ENCODE measurements around the gene STK38.
"Not testable (repeated sequence)": the region's sequence is repeated elsewhere in the genome, so short reads cannot be mapped to it uniquely, and the experiment has no call there.

The STK38 gene

GRCh38 chr6:36578030-36578429 is 30.8 kb upstream of the STK38 start:
- H3K4me3 ChIP-seq (ENCODE audit: low read depth, low read length) = no peak overlapping the region
- DNase-seq = no peak
- no peak for TF ChIP-seq CTCF (IDR thresholded peaks at IDR 0.05; ENCODE audit: low read depth, low read length)
- H3K27me3 ChIP-seq = no peaks in the 10 kb centered on the region
- no peaks in the 10 kb centered on the region for H3K9me3 ChIP-seq
- H3K36me3 ChIP-seq = no peaks in the 10 kb centered on the region
- peaks cover 3% of the 10 kb centered on the region; the same call in 1 of the 2 replicates for H3K4me1 ChIP-seq

- no peaks in the 10 kb centered on the region for H3K9me3 ChIP-seq
- no peak for DNase-seq
- H3K36me3 ChIP-seq = no peaks in the 10 kb centered on the region
- H3K4me3 ChIP-seq (ENCODE audit: low read depth, low read length) = no peak overlapping the region
- H3K27me3 ChIP-seq = no peaks in the 10 kb centered on the region
- TF ChIP-seq CTCF (IDR thresholded peaks at IDR 0.05; ENCODE audit: low read depth, low read length) = no peak
- peaks cover 3% of the 10 kb centered on the region; the same call in 1 of the 2 replicates for H3K4me1 ChIP-seq
Observed at GRCh38 chr6:36577301-36577700, 30.0 kb upstream of the STK38 start.

GRCh38 chr6:36576578-36576977 is 29.3 kb upstream of the STK38 start:
- DNase-seq = no peak
- H3K27me3 ChIP-seq = no peaks in the 10 kb centered on the region
- peaks cover 3% of the 10 kb centered on the region; the same call in 1 of the 2 replicates for H3K4me1 ChIP-seq
- H3K36me3 ChIP-seq = no peaks in the 10 kb centered on the region
- no peak for TF ChIP-seq CTCF (IDR thresholded peaks at IDR 0.05; ENCODE audit: low read depth, low read length)
- H3K9me3 ChIP-seq = no peaks in the 10 kb centered on the region
- no peak overlapping the region for H3K4me3 ChIP-seq (ENCODE audit: low read depth, low read length)

- no peaks in the 10 kb centered on the region for H3K27me3 ChIP-seq
- H3K9me3 ChIP-seq = no peaks in the 10 kb centered on the region
- H3K4me3 ChIP-seq (ENCODE audit: low read depth, low read length) = no peak overlapping the region
- no peak for DNase-seq
- H3K4me1 ChIP-seq = peaks cover 3% of the 10 kb centered on the region; the same call in 1 of the 2 replicates
- no peaks in the 10 kb centered on the region for H3K36me3 ChIP-seq
- TF ChIP-seq CTCF (IDR thresholded peaks at IDR 0.05; ENCODE audit: low read depth, low read length) = no peak
Observed at GRCh38 chr6:36574679-36575078, 27.4 kb upstream of the STK38 start.

- H3K36me3 ChIP-seq; H3K4me3 ChIP-seq (ENCODE audit: low read depth, low read length); H3K27me3 ChIP-seq; H3K4me1 ChIP-seq; DNase-seq; H3K9me3 ChIP-seq: not testable (repeated sequence)
Observed at GRCh38 chr6:36572353-36573311, 25.4 kb upstream of the STK38 start.

GRCh38 chr6:36571122-36572043 is 24.1 kb upstream of the STK38 start:
- no peaks in the 10 kb centered on the region for H3K27me3 ChIP-seq
- no peaks in the 10 kb centered on the region for H3K4me1 ChIP-seq
- TF ChIP-seq CTCF (IDR thresholded peaks at IDR 0.05; ENCODE audit: low read depth, low read length) = no peak
- no peak overlapping the region for H3K4me3 ChIP-seq (ENCODE audit: low read depth, low read length)
- H3K36me3 ChIP-seq = no peaks in the 10 kb centered on the region
- H3K9me3 ChIP-seq = no peaks in the 10 kb centered on the region
- no peak for DNase-seq

Measured in BE2C (cell line).